Kidney (tissue), 14 donors: Measurements from ENCODE around the gene RBBP9. TPM values are rescaled to one million over a fixed set of nuclear protein-coding genes. Genes with fewer than 3 reads are reported as not detected.

ENCODE experiments used
- DNase-seq, 5 donors: peaks; one replicate each; pipeline ENCODE4 v3.0.0-alpha.2; 2013 to 2020
- FAIRE-seq: peaks from 2 replicates; lab custom pipeline; 2012; peaks lifted over from hg19 to GRCh38; lab: Jason Lieb, UNC
- H3K27ac ChIP-seq, 2 donors: one replicate each; pipeline ENCODE4 v1.7.0; 2013; ENCODE audit warnings: low read depth in 2 of 2, low read length in 2 of 2, inconsistent platforms in 1 of 2
- H3K27me3 ChIP-seq: one replicate; pipeline ENCODE4 v1.7.1; 2013; ENCODE audit warnings: low read length, inconsistent platforms; ENCODE audit not compliant: control insufficient read depth, insufficient read depth
- H3K36me3 ChIP-seq, 3 donors: one replicate each; pipeline versions ENCODE4 v1.7.0 to v1.7.1; 2013; ENCODE audit warnings: low read length in 3 of 3, control low read depth in 1 of 3, inconsistent platforms in 1 of 3; ENCODE audit not compliant: insufficient read depth in 3 of 3, control insufficient read depth in 2 of 3
- H3K4me1 ChIP-seq, 3 donors: one replicate each; pipeline versions ENCODE4 v1.7.0 to v1.7.1; 2013; ENCODE audit warnings: low read length in 3 of 3, inconsistent platforms in 1 of 3, low read depth in 1 of 3; ENCODE audit not compliant: control insufficient read depth in 2 of 3, insufficient read depth in 2 of 3
- H3K4me3 ChIP-seq, 3 donors: one replicate each; pipeline versions ENCODE4 v1.7.0 to v1.8.1; 2013; ENCODE audit warnings: low read length in 3 of 3, control low read depth in 1 of 3, inconsistent platforms in 1 of 3
- H3K9ac ChIP-seq, 3 donors: one replicate each; pipeline versions ENCODE4 v1.7.0 to v1.7.1; 2013; ENCODE audit warnings: low read length in 3 of 3, control low read depth in 1 of 3, inconsistent platforms in 1 of 3
- H3K9me3 ChIP-seq, 3 donors: one replicate each; pipeline versions ENCODE4 v1.7.0 to v1.7.1; 2013; ENCODE audit warnings: low read length in 3 of 3, control low read depth in 1 of 3, inconsistent platforms in 1 of 3; ENCODE audit not compliant: control insufficient read depth in 2 of 3, insufficient read depth in 1 of 3
- CTCF ChIP-seq: IDR thresholded peaks from 3 replicates; pipeline ENCODE4 v1.5.1; 2012; ENCODE audit warnings: mild to moderate bottlenecking, moderate library complexity, borderline replicate concordance; ENCODE audit not compliant: insufficient read depth; ENCODE audit errors: extremely low read depth
- intact Hi-C: fragments of 100-400 bp; cut with DNase I; formaldehyde crosslinking; loops from one replicate; pipeline ENCODE4 v1.11.1; 2022
- microRNA-seq: library from miRNA; unstranded; fragments of <30 nt; microRNA quantifications from one replicate; pipeline ENCODE4 v1.2.0, GENCODE V29; 2020
- polyA plus RNA-seq: library from polyadenylated mRNA; stranded (reverse); fragments of 350-450 nt; fragmentation: Illumina TruSeq; extraction: RNeasy Lipid Tissue Mini Kit (QIAGEN cat#74804); gene quantifications from one replicate; pipeline ENCODE4 v1.2.3, GENCODE V29; 2014; ENCODE audit warnings: low read depth, low replicate concordance; ENCODE audit not compliant: insufficient read depth
- total RNA-seq: library from RNA; stranded (reverse); fragmentation: NEBNext Ultra II Directional; extraction: Animal tissue kit (Norgen Biotek cat#: 25700); gene quantifications from one replicate; pipeline ENCODE4 v1.2.1, GENCODE V29; 2021
- donor health status: control.
- donor health status: control.
- donor health status: control.
- donor health status: control.
- donor health status: control.
- donor health status: DM: yes; HTN: yes; CAD: no.
- donor health status: Normal renal cell carcinoma (clear cell type).

Gene RBBP9
- total and polyA plus RNA-seq, 2 donors from 2014 or later: 15.2 to 16.9 TPM

DNA sequence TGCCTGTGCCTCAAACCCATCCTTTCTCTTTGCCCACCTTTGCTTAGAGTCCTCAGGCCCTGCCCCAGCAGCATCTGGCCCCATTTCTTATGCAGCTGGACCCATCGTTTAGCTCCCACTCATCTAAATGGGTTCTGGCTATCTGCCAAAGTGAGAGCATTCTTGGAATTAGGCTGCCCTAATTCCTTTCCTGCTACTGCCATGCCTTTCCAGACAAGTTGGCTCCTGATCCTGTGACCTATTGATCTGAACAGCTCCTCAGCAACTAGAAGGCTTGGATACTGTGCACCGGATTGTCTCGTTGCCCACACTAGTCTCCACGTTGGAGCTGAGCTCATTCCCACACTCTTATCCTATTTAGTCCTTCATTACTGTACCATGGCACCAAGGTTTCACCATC lies 53.1 kb downstream of the RBBP9 start:
- H3K4me1 ChIP-seq: peaks cover 0 to 3% (median 0%) of the 10 kb centered on the region in 3 donors
- H3K27ac ChIP-seq: no peak overlapping the region
- H3K27me3 ChIP-seq: no peaks in the 10 kb centered on the region
- FAIRE-seq (no peak), DNase-seq (peak in 1 of 5 donors; percentile 15)
- H3K36me3 ChIP-seq: no peaks in the 10 kb centered on the region
- TF ChIP-seq CTCF: no peak
- H3K9ac ChIP-seq: no peak overlapping the region
- H3K4me3 ChIP-seq: no peak overlapping the region
- intact Hi-C loops: no loop called here
- H3K9me3 ChIP-seq: no peaks in the 10 kb centered on the region

GRCh38 chr20:18440403-18440802 lies 56.6 kb downstream of the RBBP9 start:
- H3K27ac ChIP-seq: no peak overlapping the region
- H3K36me3 ChIP-seq: no peaks in the 10 kb centered on the region
- no peak for TF ChIP-seq CTCF
- H3K4me1 ChIP-seq: peaks cover 0 to 3% (median 0%) of the 10 kb centered on the region in 3 donors
- no peak for DNase-seq
- no peak for FAIRE-seq
- intact Hi-C loops: no loop called here
- no peaks in the 10 kb centered on the region for H3K27me3 ChIP-seq
- no peak overlapping the region for H3K9ac ChIP-seq
- H3K4me3 ChIP-seq: no peak overlapping the region
- no peaks in the 10 kb centered on the region for H3K9me3 ChIP-seq

DNA sequence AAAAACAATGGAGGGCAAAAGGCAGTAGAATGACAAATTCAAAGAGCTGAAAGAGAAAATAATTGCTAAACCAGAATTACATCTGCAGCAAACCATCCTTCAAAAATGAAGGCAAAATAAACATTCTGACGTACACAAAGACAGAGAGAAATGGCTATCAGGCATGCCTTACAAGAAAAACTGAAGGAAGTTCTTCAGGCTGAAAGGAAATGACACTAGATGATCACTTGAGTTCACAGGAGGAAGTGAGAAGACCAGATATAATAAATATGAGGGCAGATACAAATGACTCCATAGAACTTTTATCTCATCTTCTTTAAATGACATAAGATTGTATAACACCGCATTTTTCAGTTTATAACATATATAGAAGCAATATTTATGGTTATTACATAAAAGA lies 60.2 kb downstream of the RBBP9 start:
- FAIRE-seq: no peak
- intact Hi-C loops: no loop called here

More for the DNA sequence above, 60.2 kb downstream of the RBBP9 start:
- TF ChIP-seq CTCF: no peak
- H3K27me3 ChIP-seq: no peaks in the 10 kb centered on the region
- no peak overlapping the region for H3K4me3 ChIP-seq
- H3K9me3 ChIP-seq: no peaks in the 10 kb centered on the region
- H3K4me1 ChIP-seq: no peaks in the 10 kb centered on the region
- no peak overlapping the region for H3K9ac ChIP-seq
- no peak overlapping the region for H3K27ac ChIP-seq
- DNase-seq: no peak
- H3K36me3 ChIP-seq: no peaks in the 10 kb centered on the region

Small RNA genes within 50 kb of the gene (microRNA-seq; reads per million reads assigned to microRNA genes)
- not detected for gene MIR3192

Other genes starting within 250 kb of the RBBP9 start
- 12.8 TPM for gene ZNF133, start 208.7 kb downstream of the RBBP9 start, total RNA-seq
- 15.0 TPM for gene ZNF133, start 208.7 kb downstream of the RBBP9 start, polyA plus RNA-seq
- gene DZANK1, start 30.2 kb downstream of the RBBP9 start, total RNA-seq: 6.2 TPM
- 3.9 TPM for gene DZANK1, start 30.2 kb downstream of the RBBP9 start, polyA plus RNA-seq
- gene POLR3F, start 29.8 kb downstream of the RBBP9 start, total RNA-seq: 8.9 TPM
- 10.6 TPM for gene POLR3F, start 29.8 kb downstream of the RBBP9 start, polyA plus RNA-seq
- gene SEC23B, start 10.7 kb upstream of the RBBP9 start, total RNA-seq: 67.3 TPM
- 46.4 TPM for gene SEC23B, start 10.7 kb upstream of the RBBP9 start, polyA plus RNA-seq
- 60.1 TPM for gene SMIM26, start 70.2 kb upstream of the RBBP9 start, total RNA-seq
- gene SMIM26, start 70.2 kb upstream of the RBBP9 start, polyA plus RNA-seq: 207 TPM
- 45.3 TPM for gene DTD1, start 90.8 kb upstream of the RBBP9 start, total RNA-seq
- gene DTD1, start 90.8 kb upstream of the RBBP9 start, polyA plus RNA-seq: 47.4 TPM